Stimulated activated CD8-positive, alpha-beta memory T cell treated with anti-CD3 and anti-CD28 coated beads, Interleukin-12 subunit alpha, Interleukin-12 subunit beta, amount 100 ng/mL, for 1 hour (primary cell): Measurements from ENCODE around the gene CCDC158.
"Not testable (repeated sequence)": the region's sequence is repeated elsewhere in the genome, so short reads cannot be mapped to it uniquely, and the experiment has no call there.

Source experiments
- DNase-seq: peaks from one replicate; pipeline ENCODE4 v3.0.0-alpha.2; 2020; ENCODE audit warnings: low read depth

Gene CCDC158

GRCh38 chr4:76429636-76430035 lies 8.7 kb upstream of the CCDC158 start:
- DNase-seq = no peak

GRCh38 chr4:76426272-76426671 lies 5.3 kb upstream of the CCDC158 start:
- no peak for DNase-seq

- DNase-seq = not testable (repeated sequence)
Measured at GRCh38 chr4:76423159-76423558, 2.2 kb upstream of the CCDC158 start.

- DNase-seq = no peak
Measured at GRCh38 chr4:76420188-76420761, 666 bp downstream of the CCDC158 start.

- DNase-seq = no peak
Measured at GRCh38 chr4:76410636-76411035, 10.3 kb downstream of the CCDC158 start.

GRCh38 chr4:76407440-76408119 lies 13.4 kb downstream of the CCDC158 start:
- no peak for DNase-seq

- DNase-seq = no peak
Measured at GRCh38 chr4:76406081-76406480, 14.9 kb downstream of the CCDC158 start.

- DNase-seq = no peak
Measured at GRCh38 chr4:76401654-76402053, 19.3 kb downstream of the CCDC158 start.

- DNase-seq = no peak
Measured at GRCh38 chr4:76388160-76388908, 32.6 kb downstream of the CCDC158 start.

GRCh38 chr4:76386566-76387305 lies 34.2 kb downstream of the CCDC158 start:
- no peak for DNase-seq

- no peak for DNase-seq
Measured at GRCh38 chr4:76385974-76386373, 35.0 kb downstream of the CCDC158 start.

- no peak for DNase-seq
Measured at GRCh38 chr4:76384052-76384451, 36.9 kb downstream of the CCDC158 start.

GRCh38 chr4:76383001-76383400 lies 37.9 kb downstream of the CCDC158 start:
- DNase-seq = no peak

- no peak for DNase-seq
Measured at GRCh38 chr4:76381986-76382385, 39.0 kb downstream of the CCDC158 start.

- DNase-seq = no peak
Measured at GRCh38 chr4:76380561-76380960, 40.4 kb downstream of the CCDC158 start.

- DNase-seq = peak; percentile 12
Measured at GRCh38 chr4:76377911-76378310, 43.0 kb downstream of the CCDC158 start.

- DNase-seq = no peak
Measured at GRCh38 chr4:76377481-76377901, 43.5 kb downstream of the CCDC158 start.

- no peak for DNase-seq
Measured at GRCh38 chr4:76376534-76376933, 44.4 kb downstream of the CCDC158 start.

- DNase-seq = no peak
Measured at GRCh38 chr4:76375703-76376102, 45.2 kb downstream of the CCDC158 start.

GRCh38 chr4:76374798-76375197 lies 46.1 kb downstream of the CCDC158 start:
- no peak for DNase-seq

- DNase-seq = no peak
Measured at GRCh38 chr4:76373919-76374552, 46.9 kb downstream of the CCDC158 start.

GRCh38 chr4:76366737-76367136 lies 54.2 kb downstream of the CCDC158 start:
- DNase-seq = no peak
